ENCODE results near the gene LDLRAD3.

- TF ChIP-seq CTCF (conservative IDR thresholded peaks at IDR 0.05 in 1 of 2, IDR thresholded peaks at IDR 0.05 in 1 of 2; ENCODE audit: extremely low read depth in 1 of 2, insufficient read depth in 1 of 2, low read depth in 1 of 2, low read length in 2 of 2), result no peak
- TF ChIP-seq EZH2 (IDR thresholded peaks at IDR 0.05; ENCODE audit: borderline replicate concordance, low read length), result no peak
Observed at GRCh38 chr11:36022882-36023281, 79.0 kb downstream of the LDLRAD3 start.

All from mammary epithelial cell (primary cell).